SH-SY5Y (cell line): ENCODE measurements around the gene CCN2.

Source experiments
- GATA2 ChIP-seq: IDR thresholded peaks from 2 replicates; pipeline ENCODE4 v1.6.1; 2011; ENCODE audit warnings: mild to moderate bottlenecking, low read depth, low read length
- GATA3 ChIP-seq: IDR thresholded peaks from 2 replicates; pipeline ENCODE4 v1.6.1; 2011; ENCODE audit warnings: low read depth, mild to moderate bottlenecking, low read length, moderate library complexity

- TF ChIP-seq GATA2 (no peak), GATA3 (no peak)
These were observed 16.8 kb upstream of the CCN2 start for GRCh38 chr6:131967948-131968347.
